Esophagus muscularis mucosa (tissue), 4 donors: ENCODE data around the gene IL12RB2. TPM values are rescaled to one million over a fixed set of nuclear protein-coding genes. Genes with fewer than 3 reads are reported as not detected.

Source experiments
- DNase-seq: peaks from one replicate; pipeline ENCODE4 v3.0.0-alpha.2; 2017; ENCODE audit errors: extremely low spot score
- H3K27ac ChIP-seq, 4 donors: fragments of 200-600 bp; sonication (generic); replicated peaks in 1 of 4; 1 replicate in 3 of 4; 2 replicates in 1 of 4; pipeline ENCODE4 v1.5.1; 2016 to 2019; ENCODE audit warnings: mild to moderate bottlenecking in 1 of 4
- H3K27me3 ChIP-seq, 4 donors: fragments of 200-600 bp; sonication (generic); one replicate each; pipeline versions ENCODE4 v1.5.1 to v1.6.0; 2016 to 2019
- H3K36me3 ChIP-seq, 4 donors: fragments of 200-600 bp; sonication (generic); one replicate each; pipeline ENCODE4 v1.5.1; 2016 to 2019
- H3K4me1 ChIP-seq, 4 donors: fragments of 200-600 bp; sonication (generic); one replicate each; pipeline ENCODE4 v1.5.1; 2016 to 2019
- H3K4me3 ChIP-seq, 4 donors: fragments of 200-600 bp; sonication (generic); 1 replicate in 2 of 4; 2 replicates in 2 of 4; pipeline ENCODE4 v1.5.1; 2016 to 2019; ENCODE audit warnings: mild to moderate bottlenecking in 4 of 4, moderate library complexity in 1 of 4
- H3K9me3 ChIP-seq, 4 donors: fragments of 200-600 bp; sonication (generic); 1 replicate in 3 of 4; 2 replicates in 1 of 4; pipeline ENCODE4 v1.5.1; 2016 to 2019
- CTCF ChIP-seq, 3 experiments: fragments of 200-600 bp in 2 of 3; fragments of 450-650 bp in 1 of 3; sonication (generic) in 2 of 3; IDR thresholded peaks; one replicate each; pipeline ENCODE4 v1.5.1; 2017 to 2019; ENCODE audit warnings: antibody characterized with exemption in 3 of 3, mild to moderate bottlenecking in 2 of 3, moderate library complexity in 1 of 3
- EP300 ChIP-seq: sonication (generic); formaldehyde crosslinking; IDR thresholded peaks from one replicate; pipeline ENCODE4 v1.6.1; 2017; ENCODE audit warnings: antibody characterized with exemption
- POLR2A ChIP-seq: fragments of 450-650 bp; IDR thresholded peaks from one replicate; pipeline ENCODE4 v1.6.1; 2017; ENCODE audit warnings: antibody characterized with exemption, moderate library complexity, mild to moderate bottlenecking, low read depth
- POLR2AphosphoS5 ChIP-seq, 2 donors: sonication (generic); formaldehyde crosslinking; IDR thresholded peaks; one replicate each; pipeline ENCODE4 v1.6.1; 2017; ENCODE audit warnings: antibody characterized with exemption in 2 of 2
- WGBS: methylation state at CpG from one replicate; pipeline ENCODE4 v1.1.5; 2018; 5-methylcytosine and 5-hydroxymethylcytosine counted together
- intact Hi-C: fragments of 100-400 bp; cut with DNase I; formaldehyde crosslinking; loops from one replicate; pipeline ENCODE4 v1.15.1; 2023
- total RNA-seq, 4 donors: library from RNA; depleted of rRNA; stranded (reverse); fragments of >200 nt; gene quantifications; one replicate each; pipeline versions ENCODE4 v1.1.0 to v1.2.1, GENCODE V29; 2016

The IL12RB2 gene
- total RNA-seq, 4 donors from 2014 or later: 0.29 to 1.3 (median 0.65) TPM; not detected in 1

DNA sequence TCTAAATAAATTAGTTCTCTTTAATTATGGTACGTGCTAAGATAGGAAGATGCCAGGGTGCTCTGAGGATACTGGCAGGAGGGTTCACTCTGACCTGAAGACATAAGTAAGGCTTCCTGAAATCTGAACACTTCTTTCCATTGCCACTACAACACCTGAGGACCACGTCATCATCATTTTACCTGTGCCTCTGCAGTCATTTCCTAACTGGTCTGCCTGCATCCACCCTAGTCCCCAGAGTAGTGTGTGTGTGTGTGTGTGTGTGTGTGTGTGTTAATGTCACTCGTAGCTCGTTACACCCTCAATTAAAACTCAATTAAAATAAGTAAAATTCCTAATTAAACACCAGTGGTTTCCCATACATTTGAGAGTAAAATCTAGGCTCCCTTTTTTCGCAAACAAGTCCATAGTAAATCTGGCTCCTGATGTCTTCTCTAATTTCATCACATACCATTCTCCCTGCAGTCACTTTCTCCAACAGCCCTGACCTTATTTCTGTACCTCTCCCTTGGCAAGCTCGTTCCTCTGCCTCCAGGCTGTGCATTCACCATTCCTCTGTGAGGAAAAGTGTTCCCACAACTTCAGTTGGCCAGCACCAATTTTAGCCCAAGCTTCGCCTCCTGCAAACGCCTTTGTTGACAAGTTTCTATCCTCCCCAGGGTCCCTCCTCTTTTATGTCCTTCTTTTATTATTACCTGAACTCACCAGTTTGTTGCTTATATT, 8.7 kb downstream of the IL12RB2 start:
- Histone ChIP-seq H3K4me3 (no peak overlapping the region), H3K4me1 (no peaks in the 10 kb centered on the region), H3K36me3 (no peaks in the 10 kb centered on the region), H3K9me3 (no peaks in the 10 kb centered on the region), H3K27me3 (no peaks in the 10 kb centered on the region), H3K27ac (no peak overlapping the region)
- 79% methylated on average over 8 of the region's 8 CpGs for WGBS
- TF ChIP-seq POLR2AphosphoS5 (IDR thresholded peaks at IDR 0.05): no peak
- TF ChIP-seq POLR2A: no peak
- TF ChIP-seq EP300: no peak
- no peak for DNase-seq
- intact Hi-C loops: no loop called here

- Histone ChIP-seq H3K4me1 (no peaks in the 10 kb centered on the region), H3K9me3 (no peaks in the 10 kb centered on the region), H3K4me3 (no peak overlapping the region), H3K36me3 (no peaks in the 10 kb centered on the region), H3K27me3 (no peaks in the 10 kb centered on the region), H3K27ac (no peak overlapping the region)
- TF ChIP-seq CTCF (IDR thresholded peaks at IDR 0.05) (no peak), POLR2AphosphoS5 (IDR thresholded peaks at IDR 0.05) (no peak), POLR2A (no peak), EP300 (no peak)
- intact Hi-C loops: no loop called here
- DNase-seq: no peak
- 86% methylated on average over 2 of the region's 2 CpGs for WGBS
Observed at GRCh38 chr1:67316918-67317317, 9.2 kb downstream of the IL12RB2 start.

- WGBS: 87% methylated on average over 4 of the region's 4 CpGs
- H3K4me3 ChIP-seq: no peak overlapping the region
- H3K36me3 ChIP-seq: no peaks in the 10 kb centered on the region
- no peaks in the 10 kb centered on the region for H3K9me3 ChIP-seq
- TF ChIP-seq POLR2A: no peak
- no peak for TF ChIP-seq POLR2AphosphoS5 (IDR thresholded peaks at IDR 0.05)
- no peak for TF ChIP-seq CTCF (IDR thresholded peaks at IDR 0.05)
- TF ChIP-seq EP300: no peak
- no peaks in the 10 kb centered on the region for H3K27me3 ChIP-seq
- no peak for DNase-seq
- no peak overlapping the region for H3K27ac ChIP-seq
- H3K4me1 ChIP-seq: no peaks in the 10 kb centered on the region
- intact Hi-C loops: no loop called here
Observed at GRCh38 chr1:67317803-67318202, 10.1 kb downstream of the IL12RB2 start.

DNA sequence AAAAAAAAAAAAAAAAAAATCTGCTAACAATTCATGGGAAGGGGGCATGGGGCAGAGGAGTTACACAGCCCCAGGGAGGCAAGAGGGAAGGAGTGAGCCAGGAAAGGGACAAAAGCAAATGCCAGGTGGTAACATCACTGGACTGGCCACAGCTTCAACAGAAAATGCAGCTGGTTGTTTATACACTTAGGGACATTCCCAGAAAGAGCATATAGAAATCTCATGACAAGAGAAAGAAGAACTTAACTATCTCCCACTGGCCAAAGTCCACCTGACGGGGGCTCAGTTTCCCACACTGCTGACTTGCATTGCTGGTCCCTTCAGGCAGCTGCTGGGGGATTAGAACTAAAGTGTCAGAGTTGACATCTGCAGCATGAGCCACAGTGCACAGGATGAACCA, 14.8 kb downstream of the IL12RB2 start:
- WGBS: 100% methylated on average over 1 of the region's 1 CpG
- Histone ChIP-seq H3K27me3 (no peaks in the 10 kb centered on the region), H3K4me1 (no peaks in the 10 kb centered on the region), H3K36me3 (no peaks in the 10 kb centered on the region), H3K27ac (no peak overlapping the region), H3K9me3 (no peaks in the 10 kb centered on the region), H3K4me3 (no peak overlapping the region)
- no peak for DNase-seq
- no peak for TF ChIP-seq POLR2AphosphoS5 (IDR thresholded peaks at IDR 0.05)
- TF ChIP-seq EP300: no peak
- TF ChIP-seq POLR2A: no peak
- no peak for TF ChIP-seq CTCF (IDR thresholded peaks at IDR 0.05)
- intact Hi-C loops: no loop called here

GRCh38 chr1:67323087-67323486, 15.4 kb downstream of the IL12RB2 start:
- intact Hi-C loops: no loop called here
- 83% methylated on average over 3 of the region's 3 CpGs for WGBS
- H3K27me3 ChIP-seq: no peaks in the 10 kb centered on the region
- TF ChIP-seq POLR2A (no peak), POLR2AphosphoS5 (IDR thresholded peaks at IDR 0.05) (no peak), EP300 (no peak), CTCF (IDR thresholded peaks at IDR 0.05) (no peak)
- H3K4me3 ChIP-seq: no peak overlapping the region
- H3K9me3 ChIP-seq: no peaks in the 10 kb centered on the region
- no peak for DNase-seq
- no peaks in the 10 kb centered on the region for H3K4me1 ChIP-seq
- no peak overlapping the region for H3K27ac ChIP-seq
- no peaks in the 10 kb centered on the region for H3K36me3 ChIP-seq
